Tibial nerve (tissue), 4 donors: ENCODE measurements around the gene GALNTL6.

Source experiments
- CTCF ChIP-seq, 5 experiments: fragments of 200-600 bp in 3 of 5; fragments of 450-650 bp in 2 of 5; sonication (generic) in 3 of 5; IDR thresholded peaks; one replicate each; pipeline ENCODE4 v1.5.1; 2016 to 2019; ENCODE audit warnings: antibody characterized with exemption in 5 of 5, mild to moderate bottlenecking in 3 of 5, moderate library complexity in 2 of 5
- EP300 ChIP-seq, 2 donors: sonication (generic); formaldehyde crosslinking; IDR thresholded peaks; one replicate each; pipeline ENCODE4 v1.6.1; 2017; ENCODE audit warnings: antibody characterized with exemption in 2 of 2, mild to moderate bottlenecking in 1 of 2
- POLR2A ChIP-seq, 2 donors: fragments of 450-650 bp; IDR thresholded peaks; one replicate each; pipeline ENCODE4 v1.6.1; 2017; ENCODE audit warnings: antibody characterized with exemption in 2 of 2, mild to moderate bottlenecking in 2 of 2, moderate library complexity in 2 of 2

DNA sequence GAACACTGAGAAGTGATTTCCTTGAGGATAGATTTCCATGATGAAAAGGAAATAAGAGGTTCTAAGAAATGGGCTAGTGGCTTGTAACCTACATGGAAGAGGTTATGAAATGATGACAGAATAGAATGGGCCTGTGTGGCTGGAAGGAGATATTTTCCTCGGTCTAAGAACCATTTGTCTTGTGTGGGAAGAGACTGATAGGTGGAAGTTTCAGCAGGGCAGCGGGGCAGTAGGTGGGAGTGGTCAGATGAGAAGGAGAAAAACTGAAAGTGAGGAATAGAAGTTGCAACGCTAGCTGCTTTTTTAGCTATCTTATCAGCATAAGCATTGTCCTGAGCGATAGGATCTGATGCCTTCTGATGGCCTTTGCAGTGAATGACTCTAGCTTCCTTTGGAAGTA lies 1144.0 kb downstream of the GALNTL6 start:
- TF ChIP-seq CTCF (IDR thresholded peaks at IDR 0.05) = no peak
- no peak for TF ChIP-seq EP300 (IDR thresholded peaks at IDR 0.05)
- TF ChIP-seq POLR2A (IDR thresholded peaks at IDR 0.05) = no peak
